ENCODE measurements around the gene RERE.
"Not testable (repeated sequence)": the region's sequence is repeated elsewhere in the genome, so short reads cannot be mapped to it uniquely, and the experiment has no call there.

Gene RERE

GRCh38 chr1:8841395-8841794 lies 24.0 kb upstream of the RERE start:
- DNase-seq, result no peak

- no peak for DNase-seq
These were observed 22.6 kb upstream of the RERE start for GRCh38 chr1:8839990-8840389.

- no peak for DNase-seq
These were observed 18.7 kb upstream of the RERE start for GRCh38 chr1:8835941-8836643.

- no peak for DNase-seq
These were observed 13.9 kb upstream of the RERE start for GRCh38 chr1:8831340-8831739.

GRCh38 chr1:8830732-8831131 lies 13.3 kb upstream of the RERE start:
- DNase-seq, result not testable (repeated sequence)

GRCh38 chr1:8825985-8826481 lies 8.6 kb upstream of the RERE start:
- no peak for DNase-seq

GRCh38 chr1:8823295-8823664 lies 5.8 kb upstream of the RERE start:
- DNase-seq, result no peak

GRCh38 chr1:8822373-8823294 lies 5.2 kb upstream of the RERE start:
- DNase-seq, result no peak

- peak; percentile 35 for DNase-seq
These were observed 3.6 kb upstream of the RERE start for GRCh38 chr1:8821084-8821483.

GRCh38 chr1:8818789-8819188 lies 1.3 kb upstream of the RERE start:
- not testable (repeated sequence) for DNase-seq

GRCh38 chr1:8818325-8818775 lies 910 bp upstream of the RERE start:
- no peak for DNase-seq

GRCh38 chr1:8816831-8817411 lies 519 bp downstream of the RERE start:
- no peak for DNase-seq

- no peak for DNase-seq
These were observed 1.2 kb downstream of the RERE start for GRCh38 chr1:8816264-8816663.

- DNase-seq, result no peak
These were observed 1.8 kb downstream of the RERE start for GRCh38 chr1:8815582-8816151.

- DNase-seq, result no peak
These were observed 2.6 kb downstream of the RERE start for GRCh38 chr1:8814865-8815264.

- DNase-seq, result no peak
These were observed 3.4 kb downstream of the RERE start for GRCh38 chr1:8813991-8814390.

- DNase-seq, result no peak
These were observed 4.2 kb downstream of the RERE start for GRCh38 chr1:8813016-8813763.

GRCh38 chr1:8812081-8812480 lies 5.4 kb downstream of the RERE start:
- DNase-seq, result no peak

GRCh38 chr1:8810987-8811386 lies 6.5 kb downstream of the RERE start:
- no peak for DNase-seq

- no peak for DNase-seq
These were observed 8.1 kb downstream of the RERE start for GRCh38 chr1:8809342-8809736.

GRCh38 chr1:8807004-8807403 lies 10.4 kb downstream of the RERE start:
- DNase-seq, result no peak

GRCh38 chr1:8800416-8800815 lies 17.0 kb downstream of the RERE start:
- DNase-seq, result no peak

- DNase-seq, result no peak
These were observed 20.2 kb downstream of the RERE start for GRCh38 chr1:8797216-8797615.
